ENCODE results near the gene TOM1L1.

TOM1L1 gene

DNA sequence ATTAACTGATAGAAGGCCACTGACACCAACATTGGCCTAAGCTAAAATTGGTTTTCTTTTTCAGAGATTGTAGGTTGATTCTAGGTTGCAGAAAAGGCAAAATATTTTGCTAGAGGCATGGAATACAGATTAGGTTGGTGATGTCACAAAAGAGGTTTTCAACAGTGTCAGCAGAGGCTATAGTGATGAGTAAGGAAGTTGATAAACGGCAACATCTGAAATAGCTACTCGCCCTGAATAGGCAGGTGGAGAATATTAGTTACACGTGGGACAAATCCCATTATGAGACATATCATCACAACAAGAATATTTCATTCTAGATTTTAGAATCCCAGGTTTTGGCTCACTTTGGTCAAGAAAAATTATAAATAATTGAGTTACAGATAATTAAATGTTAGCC lies 1.5 kb upstream of the TOM1L1 start:
- no peak for DNase-seq

DNA sequence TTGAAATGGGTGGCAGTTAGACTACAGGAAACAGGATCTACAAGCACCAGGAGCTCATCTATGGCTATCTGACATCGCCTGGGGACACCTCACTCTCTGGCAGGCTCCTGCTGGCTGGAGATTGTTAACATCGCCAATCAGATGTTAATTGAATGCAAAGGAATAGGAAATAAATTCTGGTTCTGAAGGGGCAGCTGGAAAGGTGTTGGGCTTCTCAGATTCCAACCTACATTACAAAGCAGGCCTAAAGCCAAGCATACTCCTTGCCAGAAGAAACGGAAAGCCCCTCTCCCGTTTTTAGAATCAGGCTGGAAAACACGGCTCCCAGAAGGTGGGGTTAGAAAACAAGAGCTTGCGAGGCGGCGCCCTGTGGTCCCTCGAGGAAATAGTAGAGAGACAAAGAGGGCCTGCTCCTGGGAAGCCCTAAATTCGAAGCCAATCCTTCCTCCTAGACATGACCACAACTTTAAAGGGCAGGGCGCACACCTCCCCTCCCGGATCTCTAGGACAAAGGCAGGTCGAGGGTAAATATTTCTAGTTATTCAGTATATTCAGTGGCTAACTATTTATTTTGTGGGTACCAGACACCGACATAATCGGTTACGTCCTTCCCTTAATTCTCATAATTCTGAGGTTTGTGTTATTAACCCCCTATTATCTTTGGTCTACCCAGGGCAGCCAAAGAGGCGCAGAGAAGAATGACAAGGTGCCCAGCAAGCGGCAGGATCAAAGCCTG lies 763 bp upstream of the TOM1L1 start:
- DNase-seq = no peak

DNA sequence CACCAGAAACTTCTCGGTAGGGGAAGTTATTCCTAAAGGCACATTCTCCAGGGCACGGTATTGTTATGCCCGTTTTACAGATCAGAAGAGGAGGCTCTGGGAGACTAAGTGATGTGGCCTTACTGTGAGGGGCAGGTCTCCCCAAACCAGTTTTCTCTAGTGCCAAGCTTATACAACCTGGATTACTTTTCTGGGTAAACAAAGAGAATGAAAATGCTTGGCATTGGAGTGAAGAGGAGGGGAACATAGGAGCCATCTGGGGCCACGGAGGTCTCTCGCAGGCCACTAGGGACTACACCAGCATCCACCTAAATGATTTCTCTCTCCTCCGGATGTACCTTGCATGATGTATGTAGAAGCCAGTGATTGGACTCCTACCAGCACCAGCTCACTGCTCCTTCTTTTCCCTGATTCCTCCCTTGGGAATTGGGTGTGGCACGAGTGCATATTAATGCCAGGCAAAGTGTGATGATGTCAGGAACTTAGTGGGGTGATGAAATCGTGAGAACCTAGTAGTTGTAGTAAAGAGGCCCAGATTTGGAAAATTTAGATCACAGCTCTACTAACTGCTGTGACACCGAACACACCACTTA lies 674 bp downstream of the TOM1L1 start:
- DNase-seq = peak in 1 of 2 experiments; percentile 12

DNA sequence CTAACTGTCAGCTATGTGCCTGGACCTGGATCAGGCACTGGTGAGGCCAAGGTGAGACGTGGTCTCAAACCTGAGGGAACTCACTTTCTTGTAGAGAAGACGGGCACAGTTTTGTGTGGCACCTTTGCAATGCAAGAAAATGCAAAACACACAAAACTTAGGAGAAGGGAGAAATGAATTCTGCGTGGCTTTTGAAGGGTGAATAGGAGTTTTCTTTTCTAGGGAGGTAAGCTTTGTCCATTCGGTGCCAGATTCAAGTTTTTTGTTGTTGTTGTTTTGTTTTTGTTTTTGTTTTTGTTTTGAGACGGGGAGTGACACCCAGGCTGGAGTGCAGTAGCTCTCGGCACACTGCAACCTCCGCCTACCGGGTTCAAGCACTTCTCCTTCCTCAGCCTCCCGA lies 1.4 kb downstream of the TOM1L1 start:
- DNase-seq = no peak

DNA sequence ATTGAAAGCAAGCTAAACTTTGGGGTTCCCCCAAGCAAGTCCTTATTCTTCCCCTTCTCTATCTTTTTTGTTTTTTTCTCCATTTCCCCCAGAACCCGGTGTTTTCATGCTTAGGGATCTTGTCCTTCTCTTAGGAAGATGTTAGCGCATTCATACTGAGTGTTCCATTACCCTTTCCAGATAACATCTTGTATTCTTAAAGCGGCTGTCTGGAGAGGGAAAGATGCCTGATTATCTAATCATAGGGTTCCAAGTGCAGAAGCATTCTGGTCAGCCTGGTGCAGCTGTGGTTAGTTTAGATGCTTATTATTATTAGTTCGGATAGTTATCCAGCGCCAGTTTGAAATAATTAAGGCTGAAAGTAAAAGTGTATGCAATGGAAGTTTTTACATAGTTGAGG lies 2.0 kb downstream of the TOM1L1 start:
- DNase-seq = no peak

DNA sequence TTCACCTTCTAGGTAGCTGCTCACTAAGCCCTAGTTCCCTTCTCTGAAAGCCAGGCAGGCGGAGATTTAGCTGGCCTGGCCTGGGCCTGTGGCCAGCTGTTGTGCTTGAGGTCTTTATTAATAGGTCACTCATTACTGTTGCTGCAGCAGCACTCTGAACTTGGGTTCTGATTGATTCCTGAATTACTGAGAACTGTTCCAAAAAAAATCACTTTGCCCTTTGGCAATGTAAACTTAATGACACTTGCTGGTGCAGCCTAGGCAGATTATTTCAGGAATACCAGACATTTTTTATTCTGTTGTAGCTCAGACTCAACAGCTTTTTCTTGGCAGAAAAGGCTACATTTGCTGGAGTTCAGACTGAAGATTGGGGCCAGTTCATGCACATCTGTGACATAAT lies 2.7 kb downstream of the TOM1L1 start:
- peak in 1 of 2 experiments; percentile 40 for DNase-seq

DNA sequence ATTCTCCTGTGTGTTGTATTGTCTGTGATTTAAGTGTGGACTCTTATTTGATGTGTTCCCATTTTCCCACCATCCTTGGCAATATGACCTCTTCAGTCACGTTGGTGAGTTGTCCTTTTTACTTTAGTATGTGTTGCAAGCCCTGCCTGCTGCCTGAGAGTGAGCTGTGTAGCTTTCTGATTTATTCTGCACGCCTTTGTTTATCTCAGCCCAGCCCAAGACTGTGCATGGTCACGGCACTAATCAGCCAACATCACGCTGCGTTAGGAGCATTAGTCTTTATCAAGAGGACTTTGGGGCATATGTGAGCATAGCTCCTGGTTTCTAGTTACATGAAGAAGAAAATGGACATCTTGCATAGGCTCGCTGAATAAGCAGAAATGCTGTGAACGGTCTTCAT lies 6.0 kb downstream of the TOM1L1 start:
- no peak for DNase-seq

DNA sequence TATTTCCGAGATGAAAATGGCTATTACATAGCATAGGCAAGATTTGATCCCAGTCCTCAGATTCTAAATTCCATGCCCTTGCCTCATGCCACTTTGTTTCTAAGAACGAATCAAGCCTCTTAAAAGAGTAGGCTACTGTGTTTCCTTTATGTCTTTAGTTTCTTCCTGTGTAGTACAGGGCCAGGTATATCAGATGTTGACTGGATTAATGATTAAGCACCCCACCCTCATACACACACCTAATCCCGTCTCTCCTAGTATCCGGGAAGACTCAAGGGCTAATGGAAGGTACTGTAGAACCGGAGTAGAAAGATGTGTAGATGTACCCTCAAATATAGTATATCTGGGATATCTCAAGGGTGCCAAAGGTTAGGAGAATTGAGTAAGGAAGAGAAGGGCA lies 6.7 kb downstream of the TOM1L1 start:
- no peak for DNase-seq

DNA sequence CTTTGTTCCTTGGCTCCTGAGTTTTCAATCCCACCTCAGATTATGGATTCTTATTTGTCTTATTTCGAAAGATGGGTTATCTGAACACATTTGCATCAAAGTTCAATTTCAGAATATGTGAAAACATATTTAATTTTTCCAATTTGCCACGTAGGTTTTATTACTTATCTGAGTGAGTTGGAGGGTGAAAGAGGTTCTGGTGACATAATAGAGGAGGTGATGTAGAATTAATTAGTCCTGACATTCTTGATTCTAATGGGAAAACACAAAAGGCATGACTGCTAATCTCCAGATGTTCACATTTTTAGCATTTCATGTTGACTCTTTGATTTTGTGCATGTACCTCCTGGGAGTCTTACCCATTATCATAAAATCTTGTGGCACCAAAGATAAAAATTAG lies 9.1 kb downstream of the TOM1L1 start:
- DNase-seq = no peak

DNA sequence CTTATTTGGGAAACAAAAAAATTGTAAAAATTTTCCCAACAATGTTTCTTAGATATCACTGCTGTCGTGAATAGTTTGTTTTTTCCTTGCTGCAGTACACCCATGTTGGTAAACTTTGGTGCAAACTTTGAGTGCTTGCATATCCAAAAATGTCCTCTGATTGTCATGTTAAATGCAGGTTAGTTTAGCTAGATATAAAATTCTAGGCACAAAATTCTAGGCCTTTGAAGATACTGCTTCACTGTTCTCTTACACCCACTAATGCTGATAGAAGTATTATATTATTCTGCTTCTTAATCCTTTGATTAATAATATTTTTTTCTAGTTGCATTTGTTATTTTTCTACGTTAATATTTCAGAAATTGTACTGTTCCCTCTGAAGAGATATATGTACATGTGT lies 16.1 kb downstream of the TOM1L1 start:
- DNase-seq = no peak

DNA sequence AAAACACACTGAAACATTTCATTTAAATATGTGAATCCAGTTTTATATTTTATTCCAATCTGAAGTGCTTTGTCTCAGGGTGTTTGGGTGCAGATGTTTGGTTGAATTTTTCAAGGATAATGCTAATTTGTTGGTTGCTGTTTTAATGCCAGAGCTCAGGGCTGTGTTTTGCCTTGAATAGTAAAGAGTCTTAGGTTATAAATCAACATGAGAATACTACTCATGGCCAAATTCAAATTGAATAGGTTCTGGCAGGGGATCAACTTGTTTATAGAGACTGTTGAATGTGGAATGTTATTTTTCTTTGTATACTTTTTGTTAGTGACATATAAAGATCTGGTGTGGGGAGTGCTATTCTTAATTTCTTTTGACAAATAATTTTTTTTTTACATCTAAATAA lies 18.8 kb downstream of the TOM1L1 start:
- DNase-seq = no peak

DNA sequence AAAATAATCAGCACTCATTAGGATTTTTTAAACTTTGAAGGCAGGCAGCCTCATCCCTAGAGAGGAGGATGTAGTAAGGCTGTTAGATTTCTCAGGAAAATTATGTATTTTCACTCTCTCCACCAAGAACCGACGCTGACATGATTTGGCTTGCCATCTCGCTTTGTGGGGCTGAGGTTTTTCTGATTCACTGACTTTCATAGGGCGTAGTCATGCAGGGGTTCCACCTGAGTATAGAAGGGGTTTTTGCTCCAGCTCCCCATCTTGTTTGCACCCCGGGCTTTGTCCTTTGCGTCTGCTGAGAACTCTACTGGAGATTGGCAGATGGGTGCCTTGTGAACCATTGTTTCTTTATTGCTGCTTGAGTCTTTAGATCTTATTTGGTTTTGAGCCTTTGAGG lies 20.2 kb downstream of the TOM1L1 start:
- no peak for DNase-seq

DNA sequence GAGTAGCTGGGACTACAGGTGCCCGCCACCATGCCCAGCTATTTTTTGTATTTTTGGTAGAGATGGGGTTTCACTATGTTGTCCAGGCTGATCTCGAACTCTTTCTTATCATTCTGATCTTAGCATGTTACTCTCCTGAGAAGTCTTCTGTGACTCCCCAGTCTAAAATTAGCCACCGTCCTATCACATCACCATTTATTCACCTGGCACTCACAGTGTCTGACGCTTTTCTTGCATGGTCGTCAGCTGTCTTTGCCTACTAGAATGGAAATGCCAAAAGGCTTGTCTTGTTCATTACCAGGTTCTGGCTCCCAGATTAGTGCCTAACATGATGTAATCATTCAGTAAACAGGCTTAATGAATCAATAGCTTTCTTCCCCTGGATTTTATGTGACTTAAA lies 23.8 kb downstream of the TOM1L1 start:
- no peak for DNase-seq

DNA sequence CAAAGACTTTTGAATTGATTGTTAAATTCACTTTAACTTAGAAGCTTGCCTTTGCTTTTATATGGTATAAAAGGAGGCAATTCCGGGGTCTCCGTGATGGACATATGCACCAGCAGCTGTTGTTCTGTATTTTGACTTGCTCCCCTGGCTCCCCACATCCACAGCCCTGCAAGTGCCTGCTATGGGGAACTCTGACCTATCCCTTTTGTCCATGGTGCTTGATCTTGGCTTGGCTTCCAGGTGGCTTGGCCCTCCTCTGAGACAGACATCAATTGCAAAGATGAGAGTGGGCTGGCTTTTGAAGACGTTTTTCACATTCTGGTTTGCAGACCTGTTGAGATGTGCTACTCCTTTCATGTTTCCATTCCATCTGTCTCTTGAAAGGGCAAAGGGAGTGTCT lies 26.9 kb downstream of the TOM1L1 start:
- no peak for DNase-seq

DNA sequence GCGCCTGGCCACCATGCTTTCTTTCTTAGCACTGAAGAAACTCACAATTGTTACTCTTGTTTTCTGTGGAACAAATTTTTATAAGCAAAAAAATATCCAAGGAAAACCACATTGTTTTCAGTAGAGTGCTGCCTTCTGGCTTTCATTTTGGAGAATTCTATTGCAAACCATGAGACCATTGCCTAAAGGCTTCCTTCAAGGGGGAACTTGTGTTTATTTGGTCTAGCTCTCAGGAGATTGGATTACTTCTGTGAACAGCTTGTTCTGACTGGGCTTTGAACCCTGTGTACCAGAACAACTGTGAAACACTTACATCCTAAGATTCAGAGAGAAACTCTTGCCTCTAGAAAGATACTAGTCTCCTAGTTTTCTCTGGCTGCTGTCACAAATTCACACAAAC lies 32.1 kb downstream of the TOM1L1 start:
- DNase-seq = no peak

DNA sequence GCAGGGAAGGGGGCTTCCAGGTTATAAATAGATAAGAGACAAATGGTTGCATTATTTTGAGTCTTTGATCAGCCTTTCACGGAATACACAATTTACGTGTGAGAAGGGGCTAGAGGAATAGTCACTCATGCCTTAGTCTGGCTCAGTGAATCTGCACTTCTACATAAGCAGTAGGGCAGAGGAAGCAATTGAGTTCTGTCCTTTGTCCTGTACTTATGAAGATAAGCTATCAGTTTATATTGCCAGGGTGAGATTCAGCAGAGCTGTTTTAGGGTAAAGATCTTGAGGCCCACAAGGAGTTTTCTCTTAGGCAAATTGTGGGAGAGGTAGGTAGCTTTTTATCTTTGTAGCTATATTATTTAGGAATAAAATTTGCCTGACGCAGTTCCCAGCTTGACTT lies 33.3 kb downstream of the TOM1L1 start:
- no peak for DNase-seq

DNA sequence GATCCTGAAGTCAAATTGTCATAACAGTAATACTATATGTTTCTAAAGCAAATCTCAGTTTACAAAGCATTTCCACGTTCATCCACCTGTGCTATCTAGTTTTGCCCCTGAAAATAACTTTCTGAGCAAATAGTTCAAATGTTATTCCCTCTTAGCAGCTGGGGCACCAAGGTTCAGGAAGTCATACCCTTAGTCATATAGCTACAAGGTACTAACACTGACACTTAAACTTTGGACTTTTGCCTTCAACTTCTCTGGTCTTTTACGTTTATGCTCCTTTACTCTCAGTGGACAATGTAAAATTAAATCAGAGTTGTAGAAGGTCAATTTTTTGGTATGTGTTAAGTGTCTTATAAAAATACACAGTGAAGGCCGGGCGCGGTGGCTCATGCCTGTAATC lies 34.8 kb downstream of the TOM1L1 start:
- DNase-seq = no peak

DNA sequence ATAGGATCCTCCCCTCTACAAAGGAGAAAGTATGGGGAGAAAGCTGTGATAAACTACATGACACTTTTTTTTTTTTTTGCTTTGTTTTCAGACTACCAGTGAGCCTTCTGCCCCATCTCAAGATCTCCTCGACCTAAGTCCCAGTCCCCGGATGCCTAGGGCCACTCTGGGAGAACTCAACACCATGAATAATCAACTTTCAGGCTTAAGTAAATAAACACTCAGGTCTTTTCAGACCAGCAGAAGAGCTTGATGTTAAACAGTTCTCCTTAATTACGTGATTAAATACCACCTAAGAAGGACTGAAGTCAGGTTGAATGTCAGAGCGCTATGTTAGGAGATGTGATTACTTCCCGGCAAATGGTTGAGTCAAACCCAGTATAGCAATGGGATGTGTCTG lies 36.4 kb downstream of the TOM1L1 start:
- DNase-seq = no peak

DNA sequence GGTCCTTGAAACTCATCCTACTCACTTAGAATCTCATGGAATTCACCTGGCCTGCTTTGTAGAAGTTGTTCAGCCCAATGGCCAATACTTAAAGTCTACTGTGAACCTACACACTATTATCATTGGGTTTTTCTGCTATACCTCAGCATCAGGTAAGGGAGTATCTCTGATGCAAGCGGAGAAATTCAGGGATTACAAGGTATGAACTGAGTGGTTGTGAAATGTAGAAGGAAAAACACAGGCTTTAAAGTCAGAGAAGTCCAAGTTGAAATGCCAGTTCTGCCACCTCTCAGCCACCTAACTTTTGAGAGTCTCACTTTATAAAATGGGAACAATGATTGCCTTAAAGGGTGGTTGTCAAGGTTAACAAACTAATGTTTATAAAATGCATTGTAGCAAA lies 36.8 kb downstream of the TOM1L1 start:
- no peak for DNase-seq

DNA sequence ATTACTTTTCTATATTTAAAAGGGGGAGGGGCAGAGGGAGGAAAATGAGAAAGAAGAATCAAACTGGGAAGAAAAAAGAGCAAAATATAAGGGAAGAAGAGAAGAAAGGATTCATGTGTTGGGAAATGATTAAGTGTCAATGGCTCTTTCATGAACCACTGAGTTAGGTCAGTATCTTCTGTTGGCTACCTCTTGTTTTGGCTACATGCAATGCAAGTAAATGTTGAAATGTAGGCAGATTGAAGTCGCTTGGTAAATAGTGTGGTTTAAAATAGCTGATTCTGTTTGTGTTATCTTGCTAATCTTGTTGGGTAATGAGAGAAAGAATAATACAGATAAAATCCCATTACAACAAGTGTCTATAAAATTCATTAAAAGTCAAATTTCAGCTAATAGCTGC lies 40.6 kb downstream of the TOM1L1 start:
- no peak for DNase-seq

DNA sequence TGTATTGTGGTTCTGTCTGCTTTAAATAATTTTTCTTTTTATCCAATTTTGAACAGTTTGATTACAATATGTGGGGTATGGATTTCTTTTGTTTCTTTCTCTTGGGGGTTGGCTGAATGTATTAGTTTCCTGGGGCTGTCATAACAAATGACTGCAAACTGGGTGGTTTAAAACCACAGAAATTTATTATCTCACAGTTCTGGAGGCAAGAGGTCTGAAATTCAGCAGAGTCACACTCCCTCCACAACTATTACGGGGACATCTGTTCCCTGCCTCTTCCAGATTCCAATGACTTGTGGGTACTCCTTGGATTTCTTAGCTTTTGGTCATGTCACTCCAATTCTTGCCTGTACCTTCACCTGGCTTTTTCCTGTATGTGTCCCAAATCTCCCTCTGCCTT lies 44.1 kb downstream of the TOM1L1 start:
- DNase-seq = no peak

DNA sequence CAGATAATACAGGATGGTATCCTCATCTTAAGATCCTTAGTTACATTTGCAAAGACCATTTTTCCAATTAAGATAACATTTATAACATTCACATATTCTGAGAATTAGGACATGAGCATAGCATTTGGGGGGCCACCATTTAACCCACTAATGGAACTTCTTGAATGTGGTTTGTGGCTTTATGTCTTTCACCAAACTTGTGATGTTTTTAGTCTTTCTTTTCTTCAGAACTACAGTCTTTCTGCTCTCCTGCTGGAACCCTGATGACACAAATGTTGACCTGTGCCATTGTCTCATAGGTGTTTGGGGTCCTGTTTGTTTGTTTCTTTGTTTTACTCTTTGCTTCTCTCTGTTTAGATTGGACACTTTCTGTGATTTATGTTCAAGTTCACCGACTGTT lies 44.6 kb downstream of the TOM1L1 start:
- no peak for DNase-seq

DNA sequence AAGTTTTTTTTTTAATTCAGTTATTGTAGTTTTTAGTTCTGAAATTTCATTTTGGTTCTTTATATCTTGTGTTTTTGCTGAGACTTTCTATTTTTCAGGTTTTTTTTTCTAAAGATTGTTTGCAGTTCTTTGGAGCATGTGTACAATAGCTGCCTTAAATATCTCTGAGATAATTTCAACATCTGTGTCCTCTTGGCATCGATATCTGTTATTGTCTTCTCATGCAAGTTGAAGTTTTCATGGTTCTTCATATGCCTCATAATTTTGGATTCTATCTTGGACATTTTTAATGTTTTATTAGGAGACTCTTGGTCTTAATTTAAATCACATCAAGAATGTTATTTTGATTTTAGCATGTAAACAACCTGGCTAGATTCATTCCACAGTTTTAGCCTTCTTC lies 45.0 kb downstream of the TOM1L1 start:
- no peak for DNase-seq

DNA sequence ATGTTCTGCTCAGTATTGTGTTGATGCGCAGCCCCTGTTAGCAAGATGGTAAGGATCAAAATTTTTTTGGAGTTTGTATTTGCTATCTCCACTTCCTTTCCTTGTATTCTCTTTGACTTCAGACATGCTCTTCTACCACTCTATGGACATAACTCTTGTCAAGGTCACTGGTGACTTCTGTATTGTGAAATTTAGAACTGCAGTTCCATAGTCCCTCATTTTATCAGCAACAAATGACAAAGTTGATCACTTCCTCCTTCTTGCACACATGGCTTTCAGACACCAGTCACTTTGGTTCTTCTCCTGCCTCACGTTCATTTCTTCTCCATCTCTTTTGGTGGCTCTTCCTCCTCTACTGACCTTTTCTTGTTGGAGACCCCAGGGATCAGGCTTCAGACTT lies 46.7 kb downstream of the TOM1L1 start:
- DNase-seq = no peak

DNA sequence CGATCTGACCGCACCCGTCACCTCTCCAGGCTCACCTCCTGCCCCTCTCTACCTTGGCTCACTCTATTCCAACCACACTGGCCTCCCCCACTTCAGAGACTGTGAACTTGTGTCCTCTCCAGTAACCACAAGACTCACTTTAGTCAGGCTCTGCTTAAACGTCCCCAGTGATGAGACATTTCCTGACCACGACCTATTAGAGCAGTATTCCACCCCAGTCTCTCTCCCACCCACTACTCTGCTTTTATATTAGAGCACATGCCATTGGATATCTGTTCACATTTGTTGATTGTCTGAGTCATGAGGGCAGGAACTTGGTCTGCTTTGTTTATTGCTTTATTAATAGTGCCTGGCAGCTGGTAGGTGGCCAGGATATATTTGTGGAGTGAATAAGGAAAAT lies 47.7 kb downstream of the TOM1L1 start:
- DNase-seq = no peak
